Gastroesophageal sphincter (tissue), 4 donors: ENCODE measurements around the gene KIF3C. TPM values are rescaled to one million over a fixed set of nuclear protein-coding genes. Genes with fewer than 3 reads are reported as not detected.

ENCODE experiments used
- ATAC-seq: fragments of 150-250 bp; one replicate; pipeline ENCODE4 v1.9.1; 2016; ENCODE audit warnings: mild to moderate bottlenecking, moderate library complexity
- H3K27ac ChIP-seq, 4 donors: fragments of 200-600 bp; sonication (generic) in 3 of 4; 1 replicate in 3 of 4; 2 replicates in 1 of 4; pipeline ENCODE4 v1.5.1; 2016 to 2019
- H3K27me3 ChIP-seq: fragments of 200-600 bp; sonication (generic); one replicate; pipeline ENCODE4 v1.5.1; 2019
- H3K36me3 ChIP-seq, 2 donors: fragments of 200-600 bp; sonication (generic); one replicate each; pipeline ENCODE4 v1.5.1; 2019; ENCODE audit warnings: control low read depth in 1 of 2
- H3K4me1 ChIP-seq, 3 donors: fragments of 200-600 bp; sonication (generic); 1 replicate in 2 of 3; 2 replicates in 1 of 3; pipeline ENCODE4 v1.5.1; 2016 to 2019; ENCODE audit warnings: control low read depth in 2 of 3
- H3K4me3 ChIP-seq, 2 donors: fragments of 200-600 bp; sonication (generic); one replicate each; pipeline ENCODE4 v1.5.1; 2019; ENCODE audit warnings: mild to moderate bottlenecking in 1 of 2, moderate library complexity in 1 of 2
- H3K9me3 ChIP-seq, 3 donors: fragments of 200-600 bp; sonication (generic); one replicate each; pipeline ENCODE4 v1.5.1; 2017 to 2019; ENCODE audit warnings: control low read depth in 2 of 3
- CTCF ChIP-seq, 4 experiments: fragments of 200-600 bp in 2 of 4; fragments of 450-650 bp in 2 of 4; sonication (generic) in 1 of 4; IDR thresholded peaks; one replicate each; pipeline ENCODE4 v1.5.1; 2017 to 2019; ENCODE audit warnings: antibody characterized with exemption in 4 of 4, mild to moderate bottlenecking in 2 of 4, moderate library complexity in 2 of 4
- EP300 ChIP-seq: sonication (generic); formaldehyde crosslinking; IDR thresholded peaks from one replicate; pipeline ENCODE4 v1.6.1; 2017; ENCODE audit warnings: antibody characterized with exemption, mild to moderate bottlenecking
- POLR2A ChIP-seq, 2 donors: fragments of 450-650 bp; IDR thresholded peaks; one replicate each; pipeline ENCODE4 v1.6.1; 2017; ENCODE audit warnings: antibody characterized with exemption in 2 of 2, mild to moderate bottlenecking in 2 of 2, moderate library complexity in 1 of 2
- POLR2AphosphoS5 ChIP-seq: sonication (generic); formaldehyde crosslinking; IDR thresholded peaks from one replicate; pipeline ENCODE4 v1.6.1; 2017; ENCODE audit warnings: antibody characterized with exemption
- WGBS, 2 donors: methylation state at CpG; one replicate each; pipeline ENCODE4 v1.1.5; 2018; ENCODE audit warnings: low coverage in 1 of 2; 5-methylcytosine and 5-hydroxymethylcytosine counted together
- total RNA-seq, 4 donors: library from RNA; depleted of rRNA; stranded (reverse); fragments of >200 nt; gene quantifications; one replicate each; pipeline ENCODE4 v1.1.0, GENCODE V29; 2016

Gene KIF3C
- total RNA-seq, 4 donors from 2014 or later, result 5.9 to 14.6 (median 10.2) TPM

DNA sequence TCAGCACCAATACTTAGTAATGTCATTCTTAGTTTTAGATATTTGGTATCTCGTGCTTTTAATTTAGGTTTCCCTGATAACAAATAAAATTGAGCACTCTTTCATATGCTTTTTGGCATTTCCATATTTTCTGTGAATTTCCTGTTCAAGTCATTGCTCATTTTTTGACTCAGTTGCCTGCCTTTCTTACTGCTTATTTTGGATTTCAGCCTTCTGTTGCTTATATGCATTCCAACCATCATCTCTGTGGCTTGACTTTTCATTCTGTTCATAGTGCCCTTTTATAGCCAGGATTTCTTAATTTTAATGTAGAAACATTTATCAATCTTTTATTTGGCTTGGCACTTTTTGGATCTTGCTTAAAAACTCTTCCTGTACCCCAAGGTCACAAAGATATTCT, 14.5 kb upstream of the KIF3C start:
- H3K27ac ChIP-seq, result no peak overlapping the region

GRCh38 chr2:25994509-25994908, 12.2 kb upstream of the KIF3C start:
- Histone ChIP-seq H3K36me3 (no peaks in the 10 kb centered on the region), H3K9me3 (no peaks in the 10 kb centered on the region), H3K4me3 (no peak overlapping the region), H3K27ac (no peak overlapping the region), H3K27me3 (no peaks in the 10 kb centered on the region), H3K4me1 (peaks cover 0 to 11% (median 0%) of the 10 kb centered on the region in 3 donors)
- 90 to 94% methylated on average over 3 to 11 of the region's 15 CpGs for WGBS, 2 donors
- TF ChIP-seq POLR2A (IDR thresholded peaks at IDR 0.05), result no peak
- no peak for TF ChIP-seq POLR2AphosphoS5
- TF ChIP-seq EP300, result no peak
- TF ChIP-seq CTCF (IDR thresholded peaks at IDR 0.05), result no peak
- no peak for ATAC-seq

More for the DNA sequence above, 14.5 kb upstream of the KIF3C start:
- H3K4me1 ChIP-seq, result peaks cover 6 to 20% (median 7%) of the 10 kb centered on the region in 3 donors
- H3K27me3 ChIP-seq, result no peaks in the 10 kb centered on the region
- TF ChIP-seq EP300 (no peak), POLR2A (IDR thresholded peaks at IDR 0.05) (no peak), POLR2AphosphoS5 (no peak), CTCF (IDR thresholded peaks at IDR 0.05) (no peak)
- H3K36me3 ChIP-seq, result no peaks in the 10 kb centered on the region
- WGBS, 2 donors, result 81 to 86% methylated on average over 1 of the region's 1 CpG
- H3K4me3 ChIP-seq, result no peak overlapping the region
- no peak for ATAC-seq
- no peaks in the 10 kb centered on the region for H3K9me3 ChIP-seq

- no peak for ATAC-seq
- TF ChIP-seq CTCF (IDR thresholded peaks at IDR 0.05), result no peak
- TF ChIP-seq EP300, result no peak
- no peak for TF ChIP-seq POLR2AphosphoS5
- TF ChIP-seq POLR2A (IDR thresholded peaks at IDR 0.05), result no peak
- Histone ChIP-seq H3K4me1 (peaks cover 0 to 11% (median 0%) of the 10 kb centered on the region in 3 donors), H3K27me3 (no peaks in the 10 kb centered on the region), H3K36me3 (no peaks in the 10 kb centered on the region), H3K9me3 (no peaks in the 10 kb centered on the region), H3K27ac (no peak overlapping the region), H3K4me3 (no peak overlapping the region)
- WGBS, 2 donors, result 68 to 79% methylated on average over 5 of the region's 5 CpGs
These were observed 10.8 kb upstream of the KIF3C start for GRCh38 chr2:25993049-25993448.

GRCh38 chr2:25992556-25992955, 10.3 kb upstream of the KIF3C start:
- H3K36me3 ChIP-seq, result no peaks in the 10 kb centered on the region
- no peak overlapping the region for H3K27ac ChIP-seq
- H3K9me3 ChIP-seq, result no peaks in the 10 kb centered on the region
- WGBS, 2 donors, result 94% methylated on average over 3 of the region's 8 CpGs; no CpG with 5 or more reads in 1 of the 2 donors
- TF ChIP-seq POLR2AphosphoS5 (no peak), CTCF (IDR thresholded peaks at IDR 0.05) (no peak), EP300 (no peak), POLR2A (IDR thresholded peaks at IDR 0.05) (no peak)
- ATAC-seq, result no peak
- H3K4me3 ChIP-seq, result no peak overlapping the region
- H3K27me3 ChIP-seq, result no peaks in the 10 kb centered on the region
- H3K4me1 ChIP-seq, result peaks cover 0 to 11% (median 0%) of the 10 kb centered on the region in 3 donors

DNA sequence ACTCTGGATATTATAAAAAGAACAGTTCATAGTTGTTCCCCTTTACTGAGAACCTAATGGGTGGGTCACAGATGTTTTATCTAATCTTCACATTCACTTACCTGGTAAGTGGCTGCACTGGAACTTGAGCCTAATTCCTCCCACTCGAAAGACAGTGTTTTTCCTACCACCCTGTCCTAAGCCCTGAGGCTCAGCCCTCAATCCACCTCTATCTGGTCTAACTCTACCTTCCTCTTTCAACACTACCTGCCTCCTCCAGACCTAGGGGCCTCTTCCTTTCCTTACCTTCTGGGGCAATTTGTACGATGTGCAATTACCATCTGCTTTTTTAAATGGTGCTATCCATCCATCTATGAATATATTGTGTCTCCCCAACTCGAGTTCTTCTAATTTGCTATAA, 9.7 kb upstream of the KIF3C start:
- Histone ChIP-seq H3K27me3 (no peaks in the 10 kb centered on the region), H3K9me3 (no peaks in the 10 kb centered on the region), H3K27ac (no peak overlapping the region), H3K4me1 (peaks cover 0 to 11% (median 0%) of the 10 kb centered on the region in 3 donors), H3K36me3 (no peaks in the 10 kb centered on the region), H3K4me3 (no peak overlapping the region)
- ATAC-seq, result no peak
- TF ChIP-seq POLR2AphosphoS5 (no peak), EP300 (no peak), CTCF (IDR thresholded peaks at IDR 0.05) (no peak), POLR2A (IDR thresholded peaks at IDR 0.05) (no peak)
- WGBS, 2 donors, result 52 to 68% methylated on average over 3 of the region's 3 CpGs
